AML-193 (cell line): ENCODE measurements around the gene SLC16A6.
A peak's percentile ranks its signal among the peaks of the same experiment; 100 is the strongest.
"Not testable (repeated sequence)": the region's sequence is repeated elsewhere in the genome, so short reads cannot be mapped to it uniquely, and the experiment has no call there.

Source experiments
- DNase-seq, 2 experiments: peaks; one replicate each; lab custom pipeline; 2025; lab: John Stamatoyannopoulos, UW

The SLC16A6 gene

GRCh38 chr17:68314916-68315535 lies 24.1 kb upstream of the SLC16A6 start:
- DNase-seq: peak; percentile 87 to 92

GRCh38 chr17:68310152-68310551 lies 19.2 kb upstream of the SLC16A6 start:
- DNase-seq: no peak

- DNase-seq: not testable (repeated sequence)
These were observed 18.2 kb upstream of the SLC16A6 start for GRCh38 chr17:68309066-68309670.

- not testable (repeated sequence) for DNase-seq
These were observed 17.6 kb upstream of the SLC16A6 start for GRCh38 chr17:68308486-68308885.

GRCh38 chr17:68307443-68307842 lies 16.5 kb upstream of the SLC16A6 start:
- no peak for DNase-seq

- DNase-seq: no peak
These were observed 15.9 kb upstream of the SLC16A6 start for GRCh38 chr17:68306819-68307218.

GRCh38 chr17:68305142-68305541 lies 14.2 kb upstream of the SLC16A6 start:
- no peak for DNase-seq

- no peak for DNase-seq
These were observed 13.8 kb upstream of the SLC16A6 start for GRCh38 chr17:68304706-68305105.

- DNase-seq: no peak
These were observed 11.7 kb upstream of the SLC16A6 start for GRCh38 chr17:68302666-68303065.

GRCh38 chr17:68302066-68302564 lies 11.2 kb upstream of the SLC16A6 start:
- DNase-seq: no peak

- no peak for DNase-seq
These were observed 10.6 kb upstream of the SLC16A6 start for GRCh38 chr17:68301438-68301959.

GRCh38 chr17:68299817-68300216 lies 8.9 kb upstream of the SLC16A6 start:
- DNase-seq: no peak

- no peak for DNase-seq
These were observed 7.7 kb upstream of the SLC16A6 start for GRCh38 chr17:68298601-68299000.

- peak; percentile 61 to 62 for DNase-seq
These were observed 6.3 kb upstream of the SLC16A6 start for GRCh38 chr17:68297195-68297594.

GRCh38 chr17:68296217-68297191 lies 5.6 kb upstream of the SLC16A6 start:
- DNase-seq: peak; percentile 44 to 66

GRCh38 chr17:68295086-68295485 lies 4.2 kb upstream of the SLC16A6 start:
- DNase-seq: no peak

GRCh38 chr17:68294617-68295016 lies 3.7 kb upstream of the SLC16A6 start:
- DNase-seq: no peak

- no peak for DNase-seq
These were observed 3.2 kb upstream of the SLC16A6 start for GRCh38 chr17:68294196-68294555.

GRCh38 chr17:68293490-68294195 lies 2.7 kb upstream of the SLC16A6 start:
- DNase-seq: no peak

GRCh38 chr17:68292689-68293040 lies 1.7 kb upstream of the SLC16A6 start:
- peak; percentile 51 to 54 for DNase-seq

- peak; percentile 99 for DNase-seq
These were observed 1.1 kb upstream of the SLC16A6 start for GRCh38 chr17:68291836-68292688.
